Heart left ventricle (tissue), 16 donors: ENCODE results near the gene TNRC6A. TPM values are rescaled to one million over a fixed set of nuclear protein-coding genes. Genes with fewer than 3 reads are reported as not detected.

Experiments
- ATAC-seq, 4 donors: fragments of 200-7000 bp; cut with Tn5 transposase; one replicate each; pipeline ENCODE4 v1.9.1; 2020 to 2022; ENCODE audit warnings: moderate library complexity in 4 of 4, mild to moderate bottlenecking in 3 of 4, moderate number of reproducible peaks in 1 of 4
- DNase-seq, 5 donors: peaks; one replicate each; pipeline ENCODE4 v3.0.0-alpha.2; 2020
- H3K27ac ChIP-seq, 12 donors: fragments of 200-600 bp; sonication (generic) in 4 of 12; one replicate each; pipeline versions ENCODE4 v1.5.0 to v1.8.0; 2016 to 2022; ENCODE audit warnings: mild to moderate bottlenecking in 2 of 12
- H3K27me3 ChIP-seq, 9 donors: fragments of 200-600 bp; sonication (generic) in 2 of 9; one replicate each; pipeline versions ENCODE4 v1.5.1 to v1.8.0; 2016 to 2022; ENCODE audit warnings: mild to moderate bottlenecking in 3 of 9
- H3K36me3 ChIP-seq, 9 donors: fragments of 200-600 bp; sonication (generic) in 2 of 9; one replicate each; pipeline versions ENCODE4 v1.5.0 to v1.8.0; 2018 to 2022; ENCODE audit warnings: mild to moderate bottlenecking in 2 of 9
- H3K4me1 ChIP-seq, 12 donors: fragments of 200-600 bp; sonication (generic) in 4 of 12; one replicate each; pipeline versions ENCODE4 v1.5.0 to v1.8.0; 2016 to 2022; ENCODE audit warnings: mild to moderate bottlenecking in 3 of 12
- H3K4me3 ChIP-seq, 12 donors: fragments of 200-600 bp; sonication (generic) in 4 of 12; one replicate each; pipeline versions ENCODE4 v1.5.0 to v1.8.0; 2017 to 2022; ENCODE audit warnings: mild to moderate bottlenecking in 9 of 12, moderate library complexity in 4 of 12
- H3K9me3 ChIP-seq, 12 donors: fragments of 200-600 bp; sonication (generic) in 4 of 12; one replicate each; pipeline versions ENCODE4 v1.5.0 to v1.8.0; 2016 to 2022; ENCODE audit warnings: mild to moderate bottlenecking in 1 of 12
- CTCF ChIP-seq, 12 donors: fragments of 200-600 bp; sonication (generic) in 4 of 12; IDR thresholded peaks; one replicate each; pipeline versions ENCODE4 v1.5.0 to v1.8.0; 2018 to 2022; ENCODE audit warnings: antibody characterized with exemption in 12 of 12, mild to moderate bottlenecking in 5 of 12
- POLR2A ChIP-seq, 2 donors: fragments of 450-650 bp; IDR thresholded peaks; one replicate each; pipeline ENCODE4 v1.6.1; 2017; ENCODE audit warnings: antibody characterized with exemption in 2 of 2, mild to moderate bottlenecking in 2 of 2, moderate library complexity in 2 of 2
- WGBS, 4 donors: extraction: QIAGEN DNeasy Blood & Tissue Kit in 2 of 4; methylation state at CpG; one replicate each; pipeline versions ENCODE4 v1.1.5 to v1.1.7; 2013 to 2018; 5-methylcytosine and 5-hydroxymethylcytosine counted together
- intact Hi-C, 10 donors: fragments of 100-400 bp; cut with DNase I; formaldehyde crosslinking; loops; one replicate each; pipeline versions ENCODE4 v1.11.1 to v1.14.2; 2022
- long read RNA-seq, 3 donors: library from polyadenylated mRNA; unstranded; transcript quantifications; one replicate each; pipeline ENCODE4 v2.0.0, GENCODE V29; 2020 to 2021
- polyA plus RNA-seq, 2 donors: library from polyadenylated mRNA; stranded (reverse); fragments of 200-250 nt; gene quantifications; one replicate each; pipeline ENCODE4 v1.2.3, GENCODE V29; 2013
- total RNA-seq, 9 donors: library from RNA; depleted of rRNA in 2 of 9; stranded (reverse); fragments of >200 nt in 2 of 9; fragmentation: NEBNext Ultra II Directional in 3 of 9; extraction: Animal tissue kit (Norgen Biotek cat#: 25700) in 3 of 9; gene quantifications; one replicate each; pipeline versions ENCODE4 v1.1.0 to v1.2.4, GENCODE V29; 2016 to 2023
- donor health status: ischemic (EF 13 %, LVEDD 7.1; RV severe dilation, severe dysfunction).
- donor health status: healthy with polysubstance abuse.
- donor health status: DM: no; HTN: yes; CAD: no.
- donor health status: DM: no; HTN: no; CAD: no.
- donor health status: ischemic (EF 25% LVEDD 6.9; RV normal size, moderate dysfunction).
- donor health status: ischemic (EF 25% LVEDD 5.7; RV mildly dilated, moderate dysfunction).
- donor health status: healthy.
- donor health status: DM: yes; HTN: yes; CAD: no.
- donor health status: ischemic (EF 35%, LVEDD 5.7; RV mildly dilated, moderate dysfunction).
- donor health status: nonischemic (EF 11% LVEDD 7.7; RV severe dilation, severe dysfunction).
- donor health status: DM: yes; HTN: yes; CAD: no.
- donor health status: PGD.
- donor health status: ischemic (EF 29% LVEDD 5.4; RV normal size, mild dysfunction).
- donor health status: nonischemic (EF 23%, LVEDD 6.1; RV moderate dilation, normal function).

TNRC6A gene
- total RNA-seq (10 to 100 TPM; 26.4 to 53.1 (median 37.6) TPM), polyA plus RNA-seq (10 to 100 TPM; 16.0 to 22.9 TPM)
- long read RNA-seq, donor 1, full-length matches to known transcripts: 2 of 26 reads
- long read RNA-seq, donor 1, partial matches to known transcripts: 7 of 26 reads
- long read RNA-seq, donor 1, other reads (novel, unspliced or antisense): 17 of 26 reads
- long read RNA-seq, donor 2, partial matches to known transcripts: 15 of 21 reads
- long read RNA-seq, donor 2, other reads (novel, unspliced or antisense): 5 of 21 reads
- long read RNA-seq, donor 3, partial matches to known transcripts: 11 of 17 reads
- long read RNA-seq, donor 3, other reads (novel, unspliced or antisense): 6 of 17 reads

GRCh38 chr16:24729243-24729950 is at the start of gene TNRC6A:
TNRC6A (plus strand) TSS chr16:24729651; CDS start chr16:24729842, 191 bp downstream.
- intact Hi-C loops: loop anchor here in 2 of 10 donors (5.0 to 10.0 kb wide), 2 partner anchors 185 to 187 kb away; no protein-coding TSS in a partner anchor
- Histone ChIP-seq H3K4me1 (peaks cover 3 to 42% (median 36%) of the 10 kb centered on the region in 12 donors), H3K27me3 (no peaks in the 10 kb centered on the region), H3K27ac (peak within 1 kb of the TSS; percentile 83 to 99 (median 94)), H3K4me3 (peak within 1 kb of the TSS; percentile 57 to 94 (median 84)), H3K9me3 (no peaks in the 10 kb centered on the region), H3K36me3 (peaks cover 0 to 23% (median 14%) of the 10 kb centered on the region in 9 donors)
- WGBS, 4 donors: 0 to 1% (median 1%) methylated on average over 37 to 78 of the region's 78 CpGs
- ATAC-seq (peak; percentile 89 to 96 (median 94)), DNase-seq (peak; percentile 91 to 96 (median 94))
- TF ChIP-seq POLR2A (IDR thresholded peaks at IDR 0.05) (peak in 1 of 2 donors; percentile 72), CTCF (IDR thresholded peaks at IDR 0.05) (no peak)

- no peak overlapping the region for H3K4me3 ChIP-seq
- ATAC-seq: no peak
- 63 to 75% (median 70%) methylated on average over 6 of the region's 6 CpGs for WGBS, 4 donors
- H3K27me3 ChIP-seq: no peaks in the 10 kb centered on the region
- peaks cover 0 to 15% (median 2%) of the 10 kb centered on the region in 12 donors for H3K4me1 ChIP-seq
- H3K27ac ChIP-seq: no peak overlapping the region
- TF ChIP-seq CTCF (IDR thresholded peaks at IDR 0.05) (no peak), POLR2A (IDR thresholded peaks at IDR 0.05) (no peak)
- no peaks in the 10 kb centered on the region for H3K9me3 ChIP-seq
- intact Hi-C loops: loop anchor here in 6 of 10 donors (10.0 kb wide), 2 partner anchors 97 to 167 kb away; no protein-coding TSS in a partner anchor
- H3K36me3 ChIP-seq: no peaks in the 10 kb centered on the region
- no peak for DNase-seq
These were observed 47.7 kb upstream of the TNRC6A start for GRCh38 chr16:24681793-24682192.

- no peak for DNase-seq
- intact Hi-C loops: loop anchor here in 6 of 10 donors (10.0 kb wide), 2 partner anchors 98 to 168 kb away; no protein-coding TSS in a partner anchor
- 84 to 92% (median 88%) methylated on average over 4 of the region's 4 CpGs for WGBS, 4 donors
These were observed 46.2 kb upstream of the TNRC6A start for GRCh38 chr16:24683250-24683649.

More at GRCh38 chr16:24683250-24683649, 46.2 kb upstream of the TNRC6A start:
- H3K27me3 ChIP-seq: no peaks in the 10 kb centered on the region
- no peak for TF ChIP-seq POLR2A (IDR thresholded peaks at IDR 0.05)
- no peak for TF ChIP-seq CTCF (IDR thresholded peaks at IDR 0.05)
- H3K4me3 ChIP-seq: no peak overlapping the region
- peaks cover 0 to 15% (median 2%) of the 10 kb centered on the region in 12 donors for H3K4me1 ChIP-seq
- ATAC-seq: no peak
- H3K9me3 ChIP-seq: no peaks in the 10 kb centered on the region
- H3K36me3 ChIP-seq: no peaks in the 10 kb centered on the region
- H3K27ac ChIP-seq: no peak overlapping the region
